ENCODE data around the gene RNF213.
"Not testable (repeated sequence)": the region's sequence is repeated elsewhere in the genome, so short reads cannot be mapped to it uniquely, and the experiment has no call there.

The RNF213 gene

DNA sequence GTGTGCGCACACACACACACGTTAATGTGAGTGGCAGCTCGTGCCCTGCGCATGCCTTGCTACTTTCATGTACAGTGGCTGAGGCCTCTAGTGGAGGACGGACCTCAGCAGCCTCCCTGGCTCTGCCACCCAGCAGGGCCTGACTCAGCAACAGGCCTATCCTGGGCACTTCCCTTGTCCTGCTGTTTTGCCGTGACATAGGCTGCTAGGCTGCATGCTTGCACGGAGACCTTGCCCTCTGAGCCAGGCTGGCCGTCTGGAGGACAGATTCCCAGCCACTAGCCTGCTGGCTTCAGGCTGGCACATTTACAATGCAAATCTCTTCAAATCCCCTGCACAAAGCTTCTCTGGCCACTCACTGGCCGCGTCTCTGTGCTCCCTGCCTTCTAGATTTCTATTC, 9.5 kb downstream of the RNF213 start:
- Histone ChIP-seq H3K9me3 (ENCODE audit: control insufficient read depth, low read length) (no peaks in the 10 kb centered on the region), H2AFZ (no peak overlapping the region), H3K9ac (no peak overlapping the region), H3K79me2 (peaks cover 64% of the 10 kb centered on the region), H3K27me3 (ENCODE audit: control insufficient read depth, insufficient read depth, low read length) (no peaks in the 10 kb centered on the region), H3K27ac (peak overlapping the region; percentile 36), H3K4me1 (peaks cover 30% of the 10 kb centered on the region), H3K36me3 (ENCODE audit: control insufficient read depth, insufficient read depth, low read length) (no peaks in the 10 kb centered on the region), H3K4me2 (ENCODE audit: low read length) (peak overlapping the region; percentile 16), H3K4me3 (ENCODE audit: low read depth, low read length) (peak overlapping the region; percentile 28)
- TF ChIP-seq, protein P1, sequence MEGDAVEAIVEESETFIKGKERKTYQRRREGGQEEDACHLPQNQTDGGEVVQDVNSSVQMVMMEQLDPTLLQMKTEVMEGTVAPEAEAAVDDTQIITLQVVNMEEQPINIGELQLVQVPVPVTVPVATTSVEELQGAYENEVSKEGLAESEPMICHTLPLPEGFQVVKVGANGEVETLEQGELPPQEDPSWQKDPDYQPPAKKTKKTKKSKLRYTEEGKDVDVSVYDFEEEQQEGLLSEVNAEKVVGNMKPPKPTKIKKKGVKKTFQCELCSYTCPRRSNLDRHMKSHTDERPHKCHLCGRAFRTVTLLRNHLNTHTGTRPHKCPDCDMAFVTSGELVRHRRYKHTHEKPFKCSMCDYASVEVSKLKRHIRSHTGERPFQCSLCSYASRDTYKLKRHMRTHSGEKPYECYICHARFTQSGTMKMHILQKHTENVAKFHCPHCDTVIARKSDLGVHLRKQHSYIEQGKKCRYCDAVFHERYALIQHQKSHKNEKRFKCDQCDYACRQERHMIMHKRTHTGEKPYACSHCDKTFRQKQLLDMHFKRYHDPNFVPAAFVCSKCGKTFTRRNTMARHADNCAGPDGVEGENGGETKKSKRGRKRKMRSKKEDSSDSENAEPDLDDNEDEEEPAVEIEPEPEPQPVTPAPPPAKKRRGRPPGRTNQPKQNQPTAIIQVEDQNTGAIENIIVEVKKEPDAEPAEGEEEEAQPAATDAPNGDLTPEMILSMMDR (IDR thresholded peaks at IDR 0.05), result no peak

GRCh38 chr17:80270836-80271235, 10.2 kb downstream of the RNF213 start:
- no peak overlapping the region for H2AFZ ChIP-seq
- no peak overlapping the region for H3K9ac ChIP-seq
- peaks cover 28% of the 10 kb centered on the region for H3K4me1 ChIP-seq
- no peak overlapping the region for H3K4me3 ChIP-seq (ENCODE audit: low read depth, low read length)
- no peaks in the 10 kb centered on the region for H3K27me3 ChIP-seq (ENCODE audit: control insufficient read depth, insufficient read depth, low read length)
- H3K79me2 ChIP-seq, result peaks cover 57% of the 10 kb centered on the region
- no peaks in the 10 kb centered on the region for H3K36me3 ChIP-seq (ENCODE audit: control insufficient read depth, insufficient read depth, low read length)
- TF ChIP-seq, protein P1 (IDR thresholded peaks at IDR 0.05), result no peak
- no peaks in the 10 kb centered on the region for H3K9me3 ChIP-seq (ENCODE audit: control insufficient read depth, low read length)
- H3K27ac ChIP-seq, result peak overlapping the region; percentile 36
- peak overlapping the region; percentile 6 for H3K4me2 ChIP-seq (ENCODE audit: low read length)

DNA sequence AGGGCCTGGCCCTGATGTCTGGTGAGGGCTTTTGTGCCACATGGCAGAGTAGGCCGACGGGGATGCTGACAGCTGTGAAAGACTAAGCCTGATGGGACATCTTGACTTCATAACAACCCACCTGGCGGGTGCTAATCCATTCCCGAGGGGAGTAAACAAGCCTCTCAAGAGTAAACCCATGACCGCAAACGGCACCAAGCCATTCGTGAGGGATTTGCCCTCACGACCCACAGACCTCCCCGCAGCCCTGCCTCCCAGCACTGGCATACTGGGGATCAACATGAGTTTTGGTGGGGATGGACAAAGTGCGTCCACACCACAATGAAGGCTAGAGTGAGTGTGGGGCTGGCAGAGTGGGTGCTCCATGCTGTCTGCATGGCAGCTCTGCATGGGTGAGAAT, 11.7 kb downstream of the RNF213 start:
- H3K79me2 ChIP-seq, result peaks cover 43% of the 10 kb centered on the region
- H3K27ac ChIP-seq, result no peak overlapping the region
- H3K9ac ChIP-seq, result no peak overlapping the region
- H2AFZ ChIP-seq, result no peak overlapping the region
- no peaks in the 10 kb centered on the region for H3K9me3 ChIP-seq (ENCODE audit: control insufficient read depth, low read length)
- H3K27me3 ChIP-seq (ENCODE audit: control insufficient read depth, insufficient read depth, low read length), result no peaks in the 10 kb centered on the region
- no peak overlapping the region for H3K4me3 ChIP-seq (ENCODE audit: low read depth, low read length)
- no peaks in the 10 kb centered on the region for H3K36me3 ChIP-seq (ENCODE audit: control insufficient read depth, insufficient read depth, low read length)
- H3K4me1 ChIP-seq, result peaks cover 39% of the 10 kb centered on the region
- TF ChIP-seq, protein P1 (IDR thresholded peaks at IDR 0.05), result no peak
- no peak overlapping the region for H3K4me2 ChIP-seq (ENCODE audit: low read length)

DNA sequence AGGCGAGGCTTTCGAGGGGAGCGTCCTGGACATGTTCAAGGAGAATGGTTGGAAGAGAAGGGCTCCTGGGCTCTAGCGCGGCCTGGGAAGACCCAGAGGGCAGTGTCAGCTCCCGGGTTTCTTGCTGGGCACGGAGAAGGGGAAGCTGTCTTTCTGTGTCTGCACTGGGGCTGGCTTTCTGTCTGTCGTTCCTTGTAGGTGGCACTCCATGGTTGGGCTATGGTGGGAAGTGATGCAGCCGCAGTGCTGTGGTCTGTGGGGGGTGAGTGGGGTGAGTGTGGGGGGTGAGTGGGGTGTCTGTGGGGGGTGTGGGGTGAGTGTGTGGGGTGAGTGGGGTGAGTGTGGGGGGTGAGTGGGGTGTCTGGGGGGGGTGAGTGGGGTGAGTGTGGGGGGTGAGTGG, 13.7 kb downstream of the RNF213 start:
- Histone ChIP-seq H2AFZ (no peak overlapping the region), H3K4me2 (ENCODE audit: low read length) (peak overlapping the region; percentile 39), H3K27me3 (ENCODE audit: control insufficient read depth, insufficient read depth, low read length) (no peaks in the 10 kb centered on the region), H3K4me3 (ENCODE audit: low read depth, low read length) (no peak overlapping the region), H3K27ac (peak overlapping the region; percentile 43), H3K9ac (no peak overlapping the region), H3K36me3 (ENCODE audit: control insufficient read depth, insufficient read depth, low read length) (no peaks in the 10 kb centered on the region), H3K9me3 (ENCODE audit: control insufficient read depth, low read length) (no peaks in the 10 kb centered on the region), H3K4me1 (peaks cover 49% of the 10 kb centered on the region), H3K79me2 (peaks cover 29% of the 10 kb centered on the region)
- TF ChIP-seq, protein P1 (IDR thresholded peaks at IDR 0.05), result no peak

- Histone ChIP-seq H3K27ac (peak overlapping the region; percentile 32), H3K4me1 (peaks cover 49% of the 10 kb centered on the region), H3K79me2 (peaks cover 30% of the 10 kb centered on the region), H3K27me3 (ENCODE audit: control insufficient read depth, insufficient read depth, low read length) (no peaks in the 10 kb centered on the region), H3K9ac (no peak overlapping the region), H3K4me3 (ENCODE audit: low read depth, low read length) (no peak overlapping the region), H3K36me3 (ENCODE audit: control insufficient read depth, insufficient read depth, low read length) (no peaks in the 10 kb centered on the region), H2AFZ (no peak overlapping the region), H3K9me3 (ENCODE audit: control insufficient read depth, low read length) (no peaks in the 10 kb centered on the region), H3K4me2 (ENCODE audit: low read length) (no peak overlapping the region)
- TF ChIP-seq, protein P1 (IDR thresholded peaks at IDR 0.05), result no peak
Measured at GRCh38 chr17:80274871-80275449, 14.3 kb downstream of the RNF213 start.

DNA sequence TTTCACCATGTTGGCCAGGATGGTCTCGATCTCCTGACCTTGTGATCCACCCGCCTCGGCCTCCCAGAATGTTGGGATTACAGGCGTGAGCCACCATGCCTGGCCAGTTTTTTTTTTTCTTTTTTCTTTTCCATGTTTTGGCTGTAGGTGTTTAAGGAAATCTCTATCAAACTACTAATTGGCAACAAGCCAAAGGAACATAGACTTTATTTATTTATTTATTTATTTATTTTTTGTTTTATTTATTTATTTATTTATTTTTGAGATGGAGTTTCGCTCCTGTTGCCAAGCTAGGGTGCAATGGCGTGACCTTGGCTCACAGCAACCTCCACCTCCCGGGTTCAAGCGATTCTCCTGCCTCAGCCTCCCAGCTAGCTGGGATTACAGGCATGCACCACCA, 15.2 kb downstream of the RNF213 start:
- Histone ChIP-seq H3K27ac (peak overlapping the region; percentile 90), H3K4me1 (peaks cover 49% of the 10 kb centered on the region), H3K79me2 (peaks cover 30% of the 10 kb centered on the region)
- H3K4me3 ChIP-seq (ENCODE audit: low read depth, low read length); H3K9ac ChIP-seq; H3K36me3 ChIP-seq (ENCODE audit: control insufficient read depth, insufficient read depth, low read length); H3K4me2 ChIP-seq (ENCODE audit: low read length); H3K9me3 ChIP-seq (ENCODE audit: control insufficient read depth, low read length); H3K27me3 ChIP-seq (ENCODE audit: control insufficient read depth, insufficient read depth, low read length); H2AFZ ChIP-seq: not testable (repeated sequence)
